Endothelial cell of umbilical vein (primary cell): ENCODE measurements around the gene PRDM16. TPM values are rescaled to one million over a fixed set of nuclear protein-coding genes. Genes with fewer than 3 reads are reported as not detected.

ENCODE experiments used
- BruUV-seq: library from RNA; stranded (reverse); fragments of 400-500 nt; replicated peaks from 2 replicates; lab custom pipeline; 2021; lab: Mats Ljungman, UMichigan
- CTCF ChIA-PET: fragments of 300-600, 350-600 bp; sonication (Branson Sonifier 250); formaldehyde crosslinking; loops from one replicate; lab custom pipeline; 2021; ENCODE audit warnings: antibody characterized with exemption, inconsistent platforms; lab: Charles Lee
- POLR2A ChIA-PET: fragments of 300-600, 350-600 bp; sonication (Branson Sonifier 250); formaldehyde crosslinking; loops from one replicate; lab custom pipeline; 2021; ENCODE audit warnings: antibody characterized with exemption, inconsistent platforms; lab: Charles Lee
- DNase-seq: peaks from one replicate; pipeline ENCODE4 v3.0.0-alpha.2; 2011; ENCODE audit warnings: low read depth, low spot score
- FAIRE-seq: peaks from 2 replicates; lab custom pipeline; 2011; peaks lifted over from hg19 to GRCh38; lab: Jason Lieb, UNC
- H2AFZ ChIP-seq: 2 replicates; pipeline ENCODE4 v1.6.0; 2012; ENCODE audit warnings: low read depth, low read length, control low read depth, inconsistent platforms
- H3K27ac ChIP-seq: 2 replicates; pipeline ENCODE4 v1.5.1; 2011; ENCODE audit warnings: low read depth, mild to moderate bottlenecking, control low read depth, low read length, moderate library complexity; ENCODE audit not compliant: insufficient read depth
- H3K27me3 ChIP-seq, 2 experiments: 2 replicates each; pipeline versions ENCODE4 v1.6.0 to v1.6.1; 2011; ENCODE audit warnings: low read length in 2 of 2, mixed read lengths in 1 of 2; ENCODE audit not compliant: control insufficient read depth in 2 of 2, insufficient read depth in 2 of 2
- H3K36me3 ChIP-seq, 2 experiments: 2 replicates in 1 of 2; 3 replicates in 1 of 2; pipeline ENCODE4 v1.5.1; 2011; ENCODE audit warnings: low read length in 2 of 2, mild to moderate bottlenecking in 1 of 2, moderate library complexity in 1 of 2; ENCODE audit not compliant: control insufficient read depth in 2 of 2, insufficient read depth in 2 of 2; ENCODE audit errors: extremely low read depth in 1 of 2
- H3K4me1 ChIP-seq: 3 replicates; pipeline ENCODE4 v1.5.1; 2011; ENCODE audit warnings: mild to moderate bottlenecking, low read length; ENCODE audit not compliant: control insufficient read depth, insufficient read depth; ENCODE audit errors: extremely low read depth
- H3K4me2 ChIP-seq: 2 replicates; pipeline ENCODE4 v1.6.1; 2011; ENCODE audit warnings: low read length, control low read depth, mixed read lengths; ENCODE audit not compliant: insufficient read depth
- H3K4me3 ChIP-seq, 3 experiments: fragments of 200-600 bp in 1 of 3; sonication (generic), shearing (Covaris generic) in 1 of 3; replicated peaks in 1 of 3; 2 replicates each; pipeline ENCODE4 v1.5.1; 2011 to 2016; ENCODE audit warnings: control low read depth in 3 of 3, low read length in 3 of 3, mild to moderate bottlenecking in 2 of 3, inconsistent platforms in 1 of 3, low read depth in 1 of 3, moderate library complexity in 1 of 3; ENCODE audit not compliant: insufficient read depth in 1 of 3
- H3K79me2 ChIP-seq: 2 replicates; pipeline ENCODE4 v1.6.0; 2012; ENCODE audit warnings: low read length, inconsistent platforms; ENCODE audit not compliant: control insufficient read depth, insufficient read depth
- H3K9ac ChIP-seq: replicated peaks from 2 replicates; pipeline ENCODE3; 2011; ENCODE audit warnings: low read length, control low read depth; ENCODE audit not compliant: insufficient read depth; ENCODE audit errors: extremely low read depth
- H3K9me1 ChIP-seq: replicated peaks from 3 replicates; pipeline ENCODE4 v1.6.0; 2011; ENCODE audit warnings: mild to moderate bottlenecking, low read length; ENCODE audit not compliant: control insufficient read depth, insufficient read depth; ENCODE audit errors: extremely low read depth
- H3K9me3 ChIP-seq: replicated peaks from 2 replicates; pipeline ENCODE4 v1.5.1; 2012; ENCODE audit warnings: low read length, inconsistent platforms; ENCODE audit not compliant: control insufficient read depth, insufficient read depth
- H4K20me1 ChIP-seq: replicated peaks from 2 replicates; pipeline ENCODE3; 2011; ENCODE audit warnings: mild to moderate bottlenecking, low read length; ENCODE audit not compliant: control insufficient read depth, insufficient read depth; ENCODE audit errors: extremely low read depth
- CTCF ChIP-seq, 2 donors: IDR thresholded peaks; 1 replicate in 1 of 2; 2 replicates in 1 of 2; pipeline ENCODE4 v1.5.1; 2011; ENCODE audit warnings: low read length in 2 of 2, mild to moderate bottlenecking in 2 of 2, moderate library complexity in 2 of 2, control low read depth in 1 of 2, inconsistent platforms in 1 of 2, low read depth in 1 of 2; ENCODE audit not compliant: insufficient read depth in 1 of 2; ENCODE audit errors: extremely low read depth in 1 of 2
- EZH2 ChIP-seq: IDR thresholded peaks from 2 replicates; pipeline ENCODE4 v1.6.1; 2012; ENCODE audit warnings: borderline replicate concordance, low read depth, mild to moderate bottlenecking, moderate library complexity, low read length, inconsistent platforms; ENCODE audit not compliant: severe bottlenecking
- FOS ChIP-seq: IDR thresholded peaks from 2 replicates; pipeline ENCODE4 v1.6.1; 2011; ENCODE audit warnings: mild to moderate bottlenecking, low read length, moderate library complexity, borderline replicate concordance; ENCODE audit not compliant: insufficient read depth
- GATA2 ChIP-seq: IDR thresholded peaks from 2 replicates; pipeline ENCODE4 v1.7.0; 2011; ENCODE audit warnings: low read depth, mild to moderate bottlenecking, moderate library complexity, mixed read lengths, low read length; ENCODE audit not compliant: insufficient read length, insufficient read depth
- JUN ChIP-seq: IDR thresholded peaks from 2 replicates; pipeline ENCODE4 v1.6.1; 2011; ENCODE audit warnings: borderline replicate concordance, low read depth; ENCODE audit not compliant: insufficient read length, insufficient read depth
- MAX ChIP-seq: IDR thresholded peaks from 2 replicates; pipeline ENCODE4 v1.6.1; 2011; ENCODE audit not compliant: insufficient read depth, insufficient read length
- MYC ChIP-seq: IDR thresholded peaks from one replicate; pipeline ENCODE4 v1.6.1; 2011; ENCODE audit warnings: mild to moderate bottlenecking, low read depth, low read length
- POLR2A ChIP-seq: IDR thresholded peaks from 2 replicates; pipeline ENCODE4 v1.6.1; 2012; ENCODE audit warnings: low read depth, mild to moderate bottlenecking, control low read depth, low read length
- POLR2AphosphoS5 ChIP-seq: IDR thresholded peaks from 2 replicates; pipeline ENCODE4 v1.6.1; 2012; ENCODE audit warnings: low read depth, mild to moderate bottlenecking, control low read depth, low read length, moderate library complexity; ENCODE audit not compliant: insufficient read depth
- dilution Hi-C: fragments of 300-500 bp; cut with MboI; formaldehyde crosslinking; loops from one replicate; pipeline ENCODE4 v1.15.0; 2019; ENCODE audit warnings: low sequenced_read_pairs; ENCODE audit not compliant: extremely low pct_ligation_motif_present
- intact Hi-C: fragments of 100-400 bp; cut with micrococcal nuclease; formaldehyde crosslinking; loops from one replicate; pipeline ENCODE4 v1.10.0; 2022
- polyA plus RNA-seq, 4 experiments: library from polyadenylated mRNA; depleted of rRNA in 3 of 4; stranded (reverse) in 3 of 4; unstranded in 1 of 4; fragments of >200 nt; gene quantifications; 2 replicates each; pipeline versions ENCODE4 v1.2.1 to v1.2.3, GENCODE V29; 2011 to 2012; ENCODE audit warnings: missing spikeins in 1 of 4
- total RNA-seq: library from RNA; stranded (reverse); gene quantifications from 2 replicates; pipeline ENCODE4 v1.2.3, GENCODE V29; 2021

The PRDM16 gene
- total and polyA plus RNA-seq, 2 donors (not counting 3 experiments of a cell fraction or from before 2014, with no cell fraction given) = not detected

GRCh38 chr1:3275471-3276340, 206.7 kb downstream of the PRDM16 start:
- TF ChIP-seq FOS (no peak), JUN (no peak), MAX (no peak), GATA2 (no peak), CTCF (IDR thresholded peaks at IDR 0.05; ENCODE audit: extremely low read depth in 1 of 2, insufficient read depth in 1 of 2, low read depth in 1 of 2, low read length in 2 of 2) (no peak), MYC (no peak), POLR2AphosphoS5 (no peak), EZH2 (no peak), POLR2A (no peak)
- no TSS peak for BruUV-seq
- no peak for DNase-seq
- no peak overlapping the region for H3K9ac ChIP-seq
- H3K4me3 ChIP-seq = no peak overlapping the region
- no peaks in the 10 kb centered on the region for H3K79me2 ChIP-seq
- ChIA-PET CTCF (no interaction called here), POLR2A (no interaction called here)
- no peak overlapping the region for H2AFZ ChIP-seq
- H3K36me3 ChIP-seq = no peaks in the 10 kb centered on the region
- dilution Hi-C loops (no loop called here), intact Hi-C loops (no loop called here)
- H3K4me1 ChIP-seq = no peaks in the 10 kb centered on the region
- H3K27ac ChIP-seq = no peak overlapping the region
- H4K20me1 ChIP-seq = no peaks in the 10 kb centered on the region
- no peaks in the 10 kb centered on the region for H3K27me3 ChIP-seq
- no peak for FAIRE-seq
- H3K9me1 ChIP-seq = no peaks in the 10 kb centered on the region
- H3K4me2 ChIP-seq = no peak overlapping the region
- H3K9me3 ChIP-seq = no peaks in the 10 kb centered on the region
